HFF-Myc (cell line): Measurements from ENCODE around the gene LHX4.

Source experiments
- DNase-seq: peaks from one replicate; pipeline ENCODE4 v3.0.0-alpha.2; 2011; ENCODE audit warnings: low read depth; ENCODE audit errors: extremely low read depth
- H3K4me3 ChIP-seq: replicated peaks from 2 replicates; pipeline ENCODE4 v1.5.1; 2011; ENCODE audit warnings: low read depth, mild to moderate bottlenecking, control low read depth, low read length
- CTCF ChIP-seq: IDR thresholded peaks from 2 replicates; pipeline ENCODE4 v1.5.1; 2012; ENCODE audit warnings: mild to moderate bottlenecking, low read depth, low read length, control low read depth; ENCODE audit errors: missing control alignments

Gene LHX4

GRCh38 chr1:180287988-180288705 lies 58.1 kb downstream of the LHX4 start:
- H3K4me3 ChIP-seq, result no peak overlapping the region
- no peak for TF ChIP-seq CTCF
- DNase-seq, result no peak

GRCh38 chr1:180288940-180289339 lies 58.9 kb downstream of the LHX4 start:
- no peak overlapping the region for H3K4me3 ChIP-seq
- no peak for TF ChIP-seq CTCF
- DNase-seq, result no peak

GRCh38 chr1:180290265-180291001 lies 60.4 kb downstream of the LHX4 start:
- no peak overlapping the region for H3K4me3 ChIP-seq
- no peak for DNase-seq
- no peak for TF ChIP-seq CTCF

- H3K4me3 ChIP-seq, result no peak overlapping the region
- no peak for DNase-seq
- TF ChIP-seq CTCF, result no peak
Observed at GRCh38 chr1:180291004-180291403, 60.9 kb downstream of the LHX4 start.

DNA sequence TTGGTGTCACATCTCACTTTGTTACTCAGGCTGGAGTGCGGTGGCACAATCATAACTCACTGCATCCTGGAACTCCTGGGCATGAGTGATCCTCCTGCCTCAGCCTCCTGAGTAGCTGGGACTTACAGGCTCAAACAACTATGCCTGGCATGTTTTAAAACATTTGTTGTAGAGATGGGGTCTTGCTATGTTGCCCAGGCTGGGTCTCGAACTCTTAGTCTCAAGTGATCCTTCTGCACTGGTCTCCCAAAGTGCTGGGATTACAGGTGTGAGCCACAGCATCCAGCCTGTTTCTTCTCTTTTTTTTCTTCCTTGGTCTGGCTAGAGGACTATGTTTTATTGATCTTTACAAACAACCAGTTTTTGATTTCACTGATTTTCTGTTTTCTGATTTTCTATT lies 64.6 kb downstream of the LHX4 start:
- TF ChIP-seq CTCF, result no peak
- DNase-seq, result no peak
- no peak overlapping the region for H3K4me3 ChIP-seq

DNA sequence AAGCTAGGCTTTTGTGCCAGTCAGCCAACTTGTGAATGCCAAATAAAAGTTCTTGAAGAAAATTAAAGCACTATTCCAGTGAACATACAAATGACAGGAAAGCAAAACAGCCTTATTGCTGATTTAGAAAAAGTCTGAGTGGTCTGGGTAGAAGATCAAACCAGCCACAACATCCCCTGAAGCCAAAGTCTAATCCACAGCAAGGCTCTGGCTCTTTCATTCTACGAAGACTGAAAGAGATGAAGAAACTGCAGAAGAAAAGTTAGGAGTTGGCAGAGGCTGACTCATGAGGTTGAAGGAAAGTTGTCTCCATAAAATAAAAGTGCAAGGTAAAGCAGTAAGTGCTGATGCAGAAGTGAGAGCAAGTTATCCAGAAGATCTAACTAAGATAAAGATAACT lies 65.9 kb downstream of the LHX4 start:
- no peak for TF ChIP-seq CTCF

More for the DNA sequence above, 65.9 kb downstream of the LHX4 start:
- no peak overlapping the region for H3K4me3 ChIP-seq
- no peak for DNase-seq
